ENCODE measurements around the gene C4BPB. TPM values are rescaled to one million over a fixed set of nuclear protein-coding genes. Genes with fewer than 3 reads are reported as not detected.

The C4BPB gene
- total RNA-seq, 1 experiment from 2014 or later = not detected

GRCh38 chr1:207129053-207129452 is 40.4 kb downstream of the C4BPB start:
- Mint-ChIP-seq H3K27me3 (ENCODE audit: insufficient read depth, unreplicated experiment) (no peaks in the 10 kb centered on the region), H3K27ac (ENCODE audit: low read depth, unreplicated experiment) (no peak overlapping the region), H3K4me1 (ENCODE audit: insufficient read depth, unreplicated experiment) (no peaks in the 10 kb centered on the region), H3K36me3 (ENCODE audit: insufficient read depth, unreplicated experiment) (no peaks in the 10 kb centered on the region), H3K9me3 (ENCODE audit: unreplicated experiment) (peaks cover 18% of the 10 kb centered on the region), H3K4me3 (ENCODE audit: unreplicated experiment) (no peak overlapping the region)
- ChIA-PET CTCF (interaction anchor here (0.6 to 0.8 kb wide), 5 partner anchors 15 to 1515 kb away, joined by 3 to 5 read pairs (median 4); no protein-coding TSS in a partner anchor), POLR2A (interaction anchor here (1.0 kb wide), 1 partner anchor 35 kb away, joined by 4 read pairs; no protein-coding TSS in a partner anchor)
- TF ChIP-seq CTCF (IDR thresholded peaks at IDR 0.05; ENCODE audit: unreplicated experiment) = no peak
- intact Hi-C loops (cut with micrococcal nuclease) = no loop called here
- no TSS peak for BruUV-seq (replicated peaks)
- no peak for DNase-seq (ENCODE audit: unreplicated experiment)

DNA sequence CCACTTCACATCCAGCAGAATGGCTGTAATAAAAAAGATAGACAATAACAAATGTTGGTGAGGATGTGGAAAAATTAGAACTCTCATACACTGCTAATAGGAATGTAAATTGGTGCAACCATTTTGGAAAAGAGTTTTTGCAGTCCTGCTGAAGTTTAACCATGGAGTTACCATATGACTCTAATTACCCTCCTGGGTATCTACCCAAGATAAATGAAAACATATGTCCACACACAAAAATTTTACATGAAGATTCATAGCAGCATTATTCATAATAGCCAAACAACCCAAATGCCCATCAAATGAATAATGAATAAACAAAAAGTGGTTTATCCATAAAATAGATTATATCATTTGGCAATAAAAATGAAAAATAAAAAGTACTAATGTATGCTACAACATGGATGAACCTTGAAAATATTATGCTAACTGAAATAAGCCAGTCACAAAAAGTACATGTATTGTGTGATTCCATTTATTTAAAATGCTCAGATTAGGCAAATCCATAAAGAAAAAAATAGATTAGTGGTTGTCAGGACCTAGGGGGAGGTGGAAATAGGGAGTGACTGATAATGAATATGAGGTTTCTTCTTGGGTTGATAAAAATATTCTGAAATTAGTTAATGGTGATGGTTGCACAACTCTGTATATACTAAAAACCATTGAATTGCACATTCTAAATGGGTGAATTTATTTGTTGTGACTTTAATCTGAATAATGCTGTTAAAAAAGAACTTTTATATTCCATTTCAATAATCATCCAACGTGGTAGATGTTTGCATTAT is 41.8 kb downstream of the C4BPB start:
- Mint-ChIP-seq H3K27me3 (ENCODE audit: insufficient read depth, unreplicated experiment) (no peaks in the 10 kb centered on the region), H3K4me3 (ENCODE audit: unreplicated experiment) (no peak overlapping the region), H3K36me3 (ENCODE audit: insufficient read depth, unreplicated experiment) (no peaks in the 10 kb centered on the region), H3K27ac (ENCODE audit: low read depth, unreplicated experiment) (no peak overlapping the region), H3K9me3 (ENCODE audit: unreplicated experiment) (peaks cover 18% of the 10 kb centered on the region), H3K4me1 (ENCODE audit: insufficient read depth, unreplicated experiment) (no peaks in the 10 kb centered on the region)
- TF ChIP-seq CTCF (IDR thresholded peaks at IDR 0.05; ENCODE audit: unreplicated experiment) = no peak
- DNase-seq (ENCODE audit: unreplicated experiment) = no peak
- intact Hi-C loops (cut with micrococcal nuclease) = no loop called here
- ChIA-PET POLR2A (no interaction called here), CTCF (no interaction called here)
- no TSS peak for BruUV-seq (replicated peaks)

DNA sequence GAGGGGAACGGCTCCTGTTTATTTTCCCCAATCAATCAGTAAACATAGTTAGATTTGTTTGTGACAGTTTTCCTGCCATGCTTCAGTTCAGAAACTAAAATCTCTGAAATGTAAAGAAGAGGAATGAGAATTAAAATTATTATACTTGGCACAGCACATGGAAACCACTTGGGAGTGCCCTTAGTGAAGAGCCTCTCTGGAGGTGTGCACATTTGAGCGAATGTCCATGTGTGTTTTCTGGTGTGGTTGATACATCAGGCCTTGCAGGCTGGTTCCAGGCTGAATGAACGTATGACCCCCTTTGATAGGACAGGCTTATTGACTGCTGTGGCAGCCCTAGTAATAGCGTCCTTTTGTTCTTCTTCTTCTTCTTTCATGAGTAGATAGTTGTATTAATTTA is 42.5 kb downstream of the C4BPB start:
- no peak for DNase-seq (ENCODE audit: unreplicated experiment)
- intact Hi-C loops (cut with micrococcal nuclease) = no loop called here

More for the DNA sequence above, 42.5 kb downstream of the C4BPB start:
- Mint-ChIP-seq H3K27ac (ENCODE audit: low read depth, unreplicated experiment) (no peak overlapping the region), H3K4me3 (ENCODE audit: unreplicated experiment) (no peak overlapping the region), H3K27me3 (ENCODE audit: insufficient read depth, unreplicated experiment) (no peaks in the 10 kb centered on the region), H3K4me1 (ENCODE audit: insufficient read depth, unreplicated experiment) (no peaks in the 10 kb centered on the region), H3K9me3 (ENCODE audit: unreplicated experiment) (peaks cover 18% of the 10 kb centered on the region), H3K36me3 (ENCODE audit: insufficient read depth, unreplicated experiment) (no peaks in the 10 kb centered on the region)
- TF ChIP-seq CTCF (IDR thresholded peaks at IDR 0.05; ENCODE audit: unreplicated experiment) = no peak
- POLR2A ChIA-PET = no interaction called here
- no TSS peak for BruUV-seq (replicated peaks)
- CTCF ChIA-PET = no interaction called here
